VCaP (cell line): ENCODE data around the gene MAPK14.

Experiments
- H3K27ac ChIP-seq: fragments of 450-650 bp; 2 replicates; pipeline ENCODE4 v1.5.1; 2017
- CTCF ChIP-seq: fragments of 450-650 bp; conservative IDR thresholded peaks from 2 replicates; pipeline ENCODE4 v1.5.1; 2017; ENCODE audit warnings: mild to moderate bottlenecking, moderate library complexity

MAPK14 gene

GRCh38 chr6:36115412-36115811, 87.8 kb downstream of the MAPK14 start:
- H3K27ac ChIP-seq, result no peak overlapping the region
- TF ChIP-seq CTCF, result no peak

DNA sequence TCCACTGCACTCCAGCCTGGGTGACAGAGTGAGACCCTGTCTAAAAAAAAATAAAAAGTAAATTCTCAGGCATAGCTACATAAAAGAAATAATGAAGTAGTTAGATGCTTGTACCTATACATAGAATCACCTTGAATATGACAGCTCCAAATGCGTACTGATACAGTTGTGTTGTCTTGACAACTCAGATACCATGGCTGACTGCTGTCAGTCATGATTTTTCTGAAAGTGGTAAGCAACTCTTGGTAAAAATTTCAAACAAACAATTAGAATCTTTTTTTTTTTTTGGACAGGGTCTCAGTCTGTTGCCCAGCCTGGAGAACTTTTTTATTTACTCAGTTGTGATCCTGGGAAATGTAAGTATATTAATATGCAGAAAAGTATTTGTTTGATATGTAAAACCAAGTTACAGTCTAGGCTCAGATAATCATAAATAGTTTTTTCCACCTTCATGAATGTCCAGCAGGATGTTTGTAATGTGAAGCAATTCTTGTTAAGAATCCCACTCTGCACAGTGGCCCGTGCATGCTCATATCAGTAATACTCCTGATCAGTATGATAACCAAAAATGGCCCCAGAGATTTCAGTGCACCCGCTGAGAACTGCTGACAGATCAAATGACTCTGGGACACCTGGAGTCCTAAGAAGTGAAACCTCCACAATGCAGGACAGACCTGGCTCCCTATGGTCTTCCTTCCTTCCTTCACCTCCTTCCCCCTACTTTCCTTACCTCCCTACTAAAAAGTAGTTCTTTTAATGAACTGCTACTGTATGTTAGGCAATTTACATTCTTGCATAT, 88.7 kb downstream of the MAPK14 start:
- no peak for TF ChIP-seq CTCF
- H3K27ac ChIP-seq, result no peak overlapping the region

DNA sequence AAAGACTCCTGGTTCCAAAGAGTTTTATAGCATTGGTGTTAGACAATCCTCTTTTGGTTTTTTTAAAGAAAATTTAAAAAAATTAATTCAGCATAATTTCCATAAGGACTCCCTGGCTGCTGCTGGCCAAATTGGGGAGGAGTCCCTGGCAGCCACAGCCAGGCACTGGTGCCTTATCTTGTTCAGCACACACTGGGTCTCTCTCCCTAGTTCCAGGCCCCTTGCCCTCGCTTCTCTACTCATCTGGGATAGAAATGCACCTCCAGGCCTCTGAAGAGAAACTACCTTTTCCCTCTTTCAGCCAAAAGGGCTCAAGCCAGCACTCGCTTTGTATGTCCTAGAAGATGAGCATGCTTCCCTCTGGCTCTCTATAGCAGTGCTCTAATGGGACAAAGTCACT, 89.3 kb downstream of the MAPK14 start:
- no peak overlapping the region for H3K27ac ChIP-seq
- TF ChIP-seq CTCF, result no peak

DNA sequence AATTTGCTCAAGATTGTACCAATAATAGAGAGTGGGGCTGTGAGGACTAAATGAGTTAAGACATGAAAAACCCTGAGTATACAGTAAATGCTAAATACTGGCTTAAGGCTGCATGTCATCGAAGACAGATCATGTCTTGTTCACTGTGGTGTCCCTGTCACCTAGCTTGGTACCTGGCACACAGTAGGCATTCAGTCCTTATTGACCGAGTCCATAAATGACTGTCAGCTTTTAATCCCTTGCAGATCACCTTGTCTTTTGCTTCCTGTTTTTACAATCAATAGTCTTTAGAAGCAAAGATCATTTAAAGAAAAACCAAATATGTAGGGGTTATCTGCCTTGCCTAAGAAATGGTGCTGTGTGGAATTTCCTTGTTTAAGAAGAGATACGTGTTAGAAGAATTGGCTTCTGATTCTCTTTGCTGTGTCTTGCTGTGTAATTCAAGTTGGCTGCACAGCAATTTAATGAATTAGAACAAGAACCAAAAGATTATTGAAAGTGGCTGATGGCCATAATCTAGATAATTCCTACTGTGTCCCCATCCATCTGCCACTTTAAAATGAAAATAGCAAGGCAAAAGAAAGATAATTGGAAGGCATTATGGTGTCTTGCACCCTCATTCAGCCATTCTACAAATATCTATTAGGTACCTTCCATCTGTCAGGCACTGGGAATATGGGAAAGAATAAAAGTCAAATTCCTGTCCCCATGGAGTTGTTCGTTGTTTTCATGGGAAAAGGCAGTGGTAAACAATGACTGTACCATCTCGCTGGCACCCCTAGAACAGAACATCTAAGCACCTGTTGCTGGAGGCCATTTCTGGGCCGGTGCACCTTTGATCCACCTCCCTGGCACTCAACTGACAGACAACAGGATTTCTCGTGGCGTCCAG, 90.3 kb downstream of the MAPK14 start:
- no peak overlapping the region for H3K27ac ChIP-seq
- no peak for TF ChIP-seq CTCF

GRCh38 chr6:36118550-36119107, 91.0 kb downstream of the MAPK14 start:
- no peak for TF ChIP-seq CTCF
- no peak overlapping the region for H3K27ac ChIP-seq

GRCh38 chr6:36119209-36119608, 91.6 kb downstream of the MAPK14 start:
- no peak for TF ChIP-seq CTCF
- no peak overlapping the region for H3K27ac ChIP-seq

DNA sequence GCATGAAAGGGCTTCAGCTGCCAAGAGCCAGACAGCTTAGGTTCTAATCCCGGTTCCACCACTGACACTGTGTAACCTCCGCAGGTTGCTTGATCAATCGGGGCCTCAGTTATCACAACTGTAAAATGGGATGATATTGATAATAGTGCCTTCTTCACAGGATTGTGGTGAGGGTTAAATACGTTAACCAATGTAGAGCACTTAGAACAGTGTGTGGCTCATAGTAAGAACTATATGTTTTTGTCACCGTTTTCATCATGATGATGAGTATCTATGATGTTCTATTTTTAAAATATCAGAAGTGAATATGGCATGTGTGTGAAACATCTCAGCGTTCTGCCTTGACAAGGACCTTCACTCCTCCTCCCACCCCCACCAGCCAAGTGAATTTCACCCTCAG, 92.4 kb downstream of the MAPK14 start:
- H3K27ac ChIP-seq, result peak overlapping the region; percentile 82
- TF ChIP-seq CTCF, result no peak
